ENCODE results near the gene TRIP13. TPM values are rescaled to one million over a fixed set of nuclear protein-coding genes. Genes with fewer than 3 reads are reported as not detected.

Gene TRIP13
- total and polyA plus RNA-seq, 2 of the 13 experiments (the other 11 are each of a cell fraction or from before 2014, with no cell fraction given): 13.5 to 33.0 TPM

DNA sequence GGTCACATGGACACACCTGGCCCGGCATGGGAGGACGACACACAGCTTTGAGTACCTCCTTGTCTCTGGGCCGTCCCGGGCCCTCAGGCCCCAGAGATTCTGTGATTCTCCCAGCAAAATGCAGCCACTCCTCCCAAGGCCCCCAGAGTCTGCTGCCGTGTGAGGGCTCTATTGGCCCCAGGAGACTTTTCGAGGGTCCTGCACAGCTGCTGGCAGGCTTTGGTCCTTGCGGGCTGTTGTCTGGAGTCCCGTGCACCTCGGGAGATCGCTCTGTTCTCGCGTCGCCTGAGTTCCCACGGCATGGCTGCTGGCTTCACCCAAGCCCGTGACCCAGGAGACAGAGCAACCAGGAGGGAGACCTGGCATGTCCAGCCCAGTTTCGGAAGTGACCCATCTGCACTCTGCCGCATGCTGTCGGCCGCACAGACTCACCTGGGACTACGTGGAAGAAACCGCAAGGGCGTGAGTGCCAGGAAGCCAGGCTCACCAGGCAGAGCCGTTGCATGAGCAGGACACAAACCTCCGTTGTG lies 69.1 kb downstream of the TRIP13 start (continued):
- TF ChIP-seq, protein P1, sequence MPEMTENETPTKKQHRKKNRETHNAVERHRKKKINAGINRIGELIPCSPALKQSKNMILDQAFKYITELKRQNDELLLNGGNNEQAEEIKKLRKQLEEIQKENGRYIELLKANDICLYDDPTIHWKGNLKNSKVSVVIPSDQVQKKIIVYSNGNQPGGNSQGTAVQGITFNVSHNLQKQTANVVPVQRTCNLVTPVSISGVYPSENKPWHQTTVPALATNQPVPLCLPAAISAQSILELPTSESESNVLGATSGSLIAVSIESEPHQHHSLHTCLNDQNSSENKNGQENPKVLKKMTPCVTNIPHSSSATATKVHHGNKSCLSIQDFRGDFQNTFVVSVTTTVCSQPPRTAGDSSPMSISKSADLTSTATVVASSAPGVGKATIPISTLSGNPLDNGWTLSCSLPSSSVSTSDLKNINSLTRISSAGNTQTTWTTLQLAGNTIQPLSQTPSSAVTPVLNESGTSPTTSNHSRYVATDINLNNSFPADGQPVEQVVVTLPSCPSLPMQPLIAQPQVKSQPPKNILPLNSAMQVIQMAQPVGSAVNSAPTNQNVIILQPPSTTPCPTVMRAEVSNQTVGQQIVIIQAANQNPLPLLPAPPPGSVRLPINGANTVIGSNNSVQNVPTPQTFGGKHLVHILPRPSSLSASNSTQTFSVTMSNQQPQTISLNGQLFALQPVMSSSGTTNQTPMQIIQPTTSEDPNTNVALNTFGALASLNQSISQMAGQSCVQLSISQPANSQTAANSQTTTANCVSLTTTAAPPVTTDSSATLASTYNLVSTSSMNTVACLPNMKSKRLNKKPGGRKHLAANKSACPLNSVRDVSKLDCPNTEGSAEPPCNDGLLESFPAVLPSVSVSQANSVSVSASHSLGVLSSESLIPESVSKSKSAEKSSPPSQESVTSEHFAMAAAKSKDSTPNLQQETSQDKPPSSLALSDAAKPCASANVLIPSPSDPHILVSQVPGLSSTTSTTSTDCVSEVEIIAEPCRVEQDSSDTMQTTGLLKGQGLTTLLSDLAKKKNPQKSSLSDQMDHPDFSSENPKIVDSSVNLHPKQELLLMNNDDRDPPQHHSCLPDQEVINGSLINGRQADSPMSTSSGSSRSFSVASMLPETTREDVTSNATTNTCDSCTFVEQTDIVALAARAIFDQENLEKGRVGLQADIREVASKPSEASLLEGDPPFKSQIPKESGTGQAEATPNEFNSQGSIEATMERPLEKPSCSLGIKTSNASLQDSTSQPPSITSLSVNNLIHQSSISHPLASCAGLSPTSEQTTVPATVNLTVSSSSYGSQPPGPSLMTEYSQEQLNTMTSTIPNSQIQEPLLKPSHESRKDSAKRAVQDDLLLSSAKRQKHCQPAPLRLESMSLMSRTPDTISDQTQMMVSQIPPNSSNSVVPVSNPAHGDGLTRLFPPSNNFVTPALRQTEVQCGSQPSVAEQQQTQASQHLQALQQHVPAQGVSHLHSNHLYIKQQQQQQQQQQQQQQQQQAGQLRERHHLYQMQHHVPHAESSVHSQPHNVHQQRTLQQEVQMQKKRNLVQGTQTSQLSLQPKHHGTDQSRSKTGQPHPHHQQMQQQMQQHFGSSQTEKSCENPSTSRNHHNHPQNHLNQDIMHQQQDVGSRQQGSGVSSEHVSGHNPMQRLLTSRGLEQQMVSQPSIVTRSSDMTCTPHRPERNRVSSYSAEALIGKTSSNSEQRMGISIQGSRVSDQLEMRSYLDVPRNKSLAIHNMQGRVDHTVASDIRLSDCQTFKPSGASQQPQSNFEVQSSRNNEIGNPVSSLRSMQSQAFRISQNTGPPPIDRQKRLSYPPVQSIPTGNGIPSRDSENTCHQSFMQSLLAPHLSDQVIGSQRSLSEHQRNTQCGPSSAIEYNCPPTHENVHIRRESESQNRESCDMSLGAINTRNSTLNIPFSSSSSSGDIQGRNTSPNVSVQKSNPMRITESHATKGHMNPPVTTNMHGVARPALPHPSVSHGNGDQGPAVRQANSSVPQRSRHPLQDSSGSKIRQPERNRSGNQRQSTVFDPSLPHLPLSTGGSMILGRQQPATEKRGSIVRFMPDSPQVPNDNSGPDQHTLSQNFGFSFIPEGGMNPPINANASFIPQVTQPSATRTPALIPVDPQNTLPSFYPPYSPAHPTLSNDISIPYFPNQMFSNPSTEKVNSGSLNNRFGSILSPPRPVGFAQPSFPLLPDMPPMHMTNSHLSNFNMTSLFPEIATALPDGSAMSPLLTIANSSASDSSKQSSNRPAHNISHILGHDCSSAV (CRISPR knock-in tag; IDR thresholded peaks at IDR 0.05; ENCODE audit: borderline replicate concordance): no peak
- TF ChIP-seq, protein P2, sequence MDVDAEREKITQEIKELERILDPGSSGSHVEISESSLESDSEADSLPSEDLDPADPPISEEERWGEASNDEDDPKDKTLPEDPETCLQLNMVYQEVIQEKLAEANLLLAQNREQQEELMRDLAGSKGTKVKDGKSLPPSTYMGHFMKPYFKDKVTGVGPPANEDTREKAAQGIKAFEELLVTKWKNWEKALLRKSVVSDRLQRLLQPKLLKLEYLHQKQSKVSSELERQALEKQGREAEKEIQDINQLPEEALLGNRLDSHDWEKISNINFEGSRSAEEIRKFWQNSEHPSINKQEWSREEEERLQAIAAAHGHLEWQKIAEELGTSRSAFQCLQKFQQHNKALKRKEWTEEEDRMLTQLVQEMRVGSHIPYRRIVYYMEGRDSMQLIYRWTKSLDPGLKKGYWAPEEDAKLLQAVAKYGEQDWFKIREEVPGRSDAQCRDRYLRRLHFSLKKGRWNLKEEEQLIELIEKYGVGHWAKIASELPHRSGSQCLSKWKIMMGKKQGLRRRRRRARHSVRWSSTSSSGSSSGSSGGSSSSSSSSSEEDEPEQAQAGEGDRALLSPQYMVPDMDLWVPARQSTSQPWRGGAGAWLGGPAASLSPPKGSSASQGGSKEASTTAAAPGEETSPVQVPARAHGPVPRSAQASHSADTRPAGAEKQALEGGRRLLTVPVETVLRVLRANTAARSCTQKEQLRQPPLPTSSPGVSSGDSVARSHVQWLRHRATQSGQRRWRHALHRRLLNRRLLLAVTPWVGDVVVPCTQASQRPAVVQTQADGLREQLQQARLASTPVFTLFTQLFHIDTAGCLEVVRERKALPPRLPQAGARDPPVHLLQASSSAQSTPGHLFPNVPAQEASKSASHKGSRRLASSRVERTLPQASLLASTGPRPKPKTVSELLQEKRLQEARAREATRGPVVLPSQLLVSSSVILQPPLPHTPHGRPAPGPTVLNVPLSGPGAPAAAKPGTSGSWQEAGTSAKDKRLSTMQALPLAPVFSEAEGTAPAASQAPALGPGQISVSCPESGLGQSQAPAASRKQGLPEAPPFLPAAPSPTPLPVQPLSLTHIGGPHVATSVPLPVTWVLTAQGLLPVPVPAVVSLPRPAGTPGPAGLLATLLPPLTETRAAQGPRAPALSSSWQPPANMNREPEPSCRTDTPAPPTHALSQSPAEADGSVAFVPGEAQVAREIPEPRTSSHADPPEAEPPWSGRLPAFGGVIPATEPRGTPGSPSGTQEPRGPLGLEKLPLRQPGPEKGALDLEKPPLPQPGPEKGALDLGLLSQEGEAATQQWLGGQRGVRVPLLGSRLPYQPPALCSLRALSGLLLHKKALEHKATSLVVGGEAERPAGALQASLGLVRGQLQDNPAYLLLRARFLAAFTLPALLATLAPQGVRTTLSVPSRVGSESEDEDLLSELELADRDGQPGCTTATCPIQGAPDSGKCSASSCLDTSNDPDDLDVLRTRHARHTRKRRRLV (CRISPR knock-in tag; IDR thresholded peaks at IDR 0.05): no peak
- no peak for TF ChIP-seq ONECUT2 (CRISPR knock-in tag; IDR thresholded peaks at IDR 0.05)
- no peak for TF ChIP-seq ZNF564 (CRISPR knock-in tag; IDR thresholded peaks at IDR 0.05)

Data from HepG2 (cell line).